RWPE2 (cell line): ENCODE results near the gene ALOX5AP.

Experiments
- ATAC-seq: fragments of 200-7000 bp; cut with Tn5 transposase; 3 replicates; pipeline ENCODE4 v1.9.1; 2021; ENCODE audit warnings: low read depth
- DNase-seq: peaks from one replicate; pipeline ENCODE4 v3.0.0-alpha.2; 2020; ENCODE audit warnings: low spot score
- H3K27ac ChIP-seq: fragments of 450-650 bp; 2 replicates; pipeline ENCODE4 v1.5.1; 2017; ENCODE audit warnings: mild to moderate bottlenecking; ENCODE audit not compliant: poor library complexity, severe bottlenecking
- H3K27me3 ChIP-seq: fragments of 250-450 bp; sonication (Bioruptor Pico); 2 replicates; pipeline ENCODE4 v1.5.1; 2021; ENCODE audit warnings: mild to moderate bottlenecking, moderate library complexity; ENCODE audit not compliant: insufficient read depth, poor library complexity, severe bottlenecking
- H3K36me3 ChIP-seq: fragments of 250-450 bp; sonication (Bioruptor Pico); 2 replicates; pipeline ENCODE4 v1.5.1; 2020; ENCODE audit warnings: low read depth, mild to moderate bottlenecking, moderate library complexity
- H3K4me1 ChIP-seq: fragments of 250-450 bp; sonication (Bioruptor Pico); 2 replicates; pipeline ENCODE4 v1.5.1; 2021; ENCODE audit warnings: mild to moderate bottlenecking, moderate library complexity; ENCODE audit not compliant: insufficient read depth, poor library complexity, severe bottlenecking
- H3K4me3 ChIP-seq: fragments of 250-450 bp; sonication (Bioruptor Pico); 2 replicates; pipeline ENCODE4 v1.5.1; 2021; ENCODE audit warnings: mild to moderate bottlenecking, moderate library complexity; ENCODE audit not compliant: severe bottlenecking
- H3K9me3 ChIP-seq: fragments of 250-450 bp; sonication (Bioruptor Pico); 2 replicates; pipeline ENCODE4 v1.5.1; 2021; ENCODE audit warnings: mild to moderate bottlenecking, moderate library complexity; ENCODE audit not compliant: severe bottlenecking
- CTCF ChIP-seq: fragments of 450-650 bp; IDR thresholded peaks from one replicate; pipeline ENCODE4 v1.5.1; 2017; ENCODE audit warnings: mild to moderate bottlenecking, moderate library complexity; ENCODE audit not compliant: poor library complexity, severe bottlenecking

The ALOX5AP gene

GRCh38 chr13:30705680-30706079, 29.7 kb upstream of the ALOX5AP start:
- H3K4me3 ChIP-seq: no peak overlapping the region

GRCh38 chr13:30708541-30708940, 26.8 kb upstream of the ALOX5AP start:
- Histone ChIP-seq H3K27me3 (no peaks in the 10 kb centered on the region), H3K9me3 (no peaks in the 10 kb centered on the region), H3K4me3 (no peak overlapping the region), H3K27ac (peak overlapping the region; percentile 39), H3K36me3 (no peaks in the 10 kb centered on the region), H3K4me1 (peaks cover 23% of the 10 kb centered on the region)
- ATAC-seq: peak; percentile 52; the same call in 2 of the 3 replicates
- TF ChIP-seq CTCF: no peak
- DNase-seq: no peak

More at GRCh38 chr13:30705680-30706079, 29.7 kb upstream of the ALOX5AP start:
- H3K4me1 ChIP-seq: peaks cover 11% of the 10 kb centered on the region
- no peaks in the 10 kb centered on the region for H3K36me3 ChIP-seq
- no peak for DNase-seq
- no peaks in the 10 kb centered on the region for H3K9me3 ChIP-seq
- peak; percentile 94 for ATAC-seq
- no peaks in the 10 kb centered on the region for H3K27me3 ChIP-seq
- no peak for TF ChIP-seq CTCF
- H3K27ac ChIP-seq: no peak overlapping the region

- no peak for DNase-seq
- no peak for TF ChIP-seq CTCF
Observed at GRCh38 chr13:30710442-30710841, 24.9 kb upstream of the ALOX5AP start.

GRCh38 chr13:30711375-30711774, 24.0 kb upstream of the ALOX5AP start:
- no peak for ATAC-seq
- no peak for DNase-seq
- no peak for TF ChIP-seq CTCF
- Histone ChIP-seq H3K27ac (peak overlapping the region; percentile 72), H3K4me3 (no peak overlapping the region), H3K36me3 (no peaks in the 10 kb centered on the region), H3K9me3 (no peaks in the 10 kb centered on the region), H3K4me1 (peaks cover 26% of the 10 kb centered on the region), H3K27me3 (no peaks in the 10 kb centered on the region)

More at GRCh38 chr13:30710442-30710841, 24.9 kb upstream of the ALOX5AP start:
- Histone ChIP-seq H3K4me1 (peaks cover 26% of the 10 kb centered on the region), H3K36me3 (no peaks in the 10 kb centered on the region), H3K4me3 (no peak overlapping the region), H3K9me3 (no peaks in the 10 kb centered on the region), H3K27me3 (no peaks in the 10 kb centered on the region), H3K27ac (no peak overlapping the region)
- ATAC-seq: no peak

GRCh38 chr13:30711837-30712236, 23.5 kb upstream of the ALOX5AP start:
- no peaks in the 10 kb centered on the region for H3K9me3 ChIP-seq
- no peak for TF ChIP-seq CTCF
- H3K27me3 ChIP-seq: no peaks in the 10 kb centered on the region
- H3K36me3 ChIP-seq: no peaks in the 10 kb centered on the region
- DNase-seq: no peak
- H3K4me3 ChIP-seq: no peak overlapping the region
- H3K27ac ChIP-seq: peak overlapping the region; percentile 72
- H3K4me1 ChIP-seq: peaks cover 26% of the 10 kb centered on the region
- ATAC-seq: no peak
